Thyroid gland (tissue), 4 donors: Measurements from ENCODE around the gene MPG.

ENCODE experiments used
- POLR2A ChIP-seq, 2 donors: fragments of 450-650 bp; IDR thresholded peaks; one replicate each; pipeline ENCODE4 v1.6.1; 2017; ENCODE audit warnings: antibody characterized with exemption in 2 of 2, mild to moderate bottlenecking in 2 of 2, moderate library complexity in 1 of 2
- TF ChIP-seq, protein P1 (sequence below), 6 experiments: fragments of 200-600 bp in 3 of 6; fragments of 450-650 bp in 3 of 6; sonication (generic) in 3 of 6; IDR thresholded peaks; one replicate each; pipeline ENCODE4 v1.5.1; 2016 to 2019; ENCODE audit warnings: antibody characterized with exemption in 6 of 6, mild to moderate bottlenecking in 2 of 6, inconsistent platforms in 1 of 6, moderate library complexity in 1 of 6

- TF ChIP-seq, protein P1, sequence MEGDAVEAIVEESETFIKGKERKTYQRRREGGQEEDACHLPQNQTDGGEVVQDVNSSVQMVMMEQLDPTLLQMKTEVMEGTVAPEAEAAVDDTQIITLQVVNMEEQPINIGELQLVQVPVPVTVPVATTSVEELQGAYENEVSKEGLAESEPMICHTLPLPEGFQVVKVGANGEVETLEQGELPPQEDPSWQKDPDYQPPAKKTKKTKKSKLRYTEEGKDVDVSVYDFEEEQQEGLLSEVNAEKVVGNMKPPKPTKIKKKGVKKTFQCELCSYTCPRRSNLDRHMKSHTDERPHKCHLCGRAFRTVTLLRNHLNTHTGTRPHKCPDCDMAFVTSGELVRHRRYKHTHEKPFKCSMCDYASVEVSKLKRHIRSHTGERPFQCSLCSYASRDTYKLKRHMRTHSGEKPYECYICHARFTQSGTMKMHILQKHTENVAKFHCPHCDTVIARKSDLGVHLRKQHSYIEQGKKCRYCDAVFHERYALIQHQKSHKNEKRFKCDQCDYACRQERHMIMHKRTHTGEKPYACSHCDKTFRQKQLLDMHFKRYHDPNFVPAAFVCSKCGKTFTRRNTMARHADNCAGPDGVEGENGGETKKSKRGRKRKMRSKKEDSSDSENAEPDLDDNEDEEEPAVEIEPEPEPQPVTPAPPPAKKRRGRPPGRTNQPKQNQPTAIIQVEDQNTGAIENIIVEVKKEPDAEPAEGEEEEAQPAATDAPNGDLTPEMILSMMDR (IDR thresholded peaks at IDR 0.05), result no peak
- no peak for TF ChIP-seq POLR2A (IDR thresholded peaks at IDR 0.05)
These were observed 16.8 kb upstream of the MPG start for GRCh38 chr16:60929-61878.
